Upper lobe of right lung (tissue), 1 donor: ENCODE measurements around the gene DUS2. TPM values are rescaled to one million over a fixed set of nuclear protein-coding genes. Genes with fewer than 3 reads are reported as not detected.

Experiments used
- ATAC-seq: fragments of 200-7000 bp; cut with Tn5 transposase; one replicate; pipeline ENCODE4 v1.9.1; 2020; ENCODE audit warnings: mild to moderate bottlenecking, moderate library complexity
- DNase-seq: peaks from one replicate; pipeline ENCODE4 v3.0.0-alpha.2; 2020
- H3K27ac ChIP-seq: fragments of 200-600 bp; one replicate; pipeline ENCODE4 v1.8.0; 2022
- H3K27me3 ChIP-seq: fragments of 200-600 bp; one replicate; pipeline ENCODE4 v1.8.0; 2022; ENCODE audit warnings: mild to moderate bottlenecking
- H3K36me3 ChIP-seq: fragments of 200-600 bp; one replicate; pipeline ENCODE4 v1.8.0; 2022
- H3K4me1 ChIP-seq: fragments of 200-600 bp; one replicate; pipeline ENCODE4 v1.8.0; 2022
- H3K4me3 ChIP-seq: fragments of 200-600 bp; one replicate; pipeline ENCODE4 v1.8.0; 2022; ENCODE audit warnings: mild to moderate bottlenecking
- H3K9me3 ChIP-seq: fragments of 200-600 bp; one replicate; pipeline ENCODE4 v1.8.0; 2022
- CTCF ChIP-seq: fragments of 200-600 bp; IDR thresholded peaks from one replicate; pipeline ENCODE4 v1.8.0; 2022; ENCODE audit warnings: antibody characterized with exemption
- intact Hi-C: fragments of 100-400 bp; cut with DNase I; formaldehyde crosslinking; loops from one replicate; pipeline ENCODE4 v1.11.0; 2022
- total RNA-seq: library from RNA; stranded (reverse); fragmentation: NEBNext Ultra II Directional; extraction: Animal tissue kit (Norgen Biotek cat#: 25700); gene quantifications from one replicate; pipeline ENCODE4 v1.2.1, GENCODE V29; 2021
- donor health status: DM: no; HTN: yes; CAD: no; lungs with severe emphysema.

The DUS2 gene
- total RNA-seq, 1 donor from 2014 or later, result 11.2 TPM

GRCh38 chr16:68033101-68033500, 10.0 kb downstream of the DUS2 start:
- intact Hi-C loops, result no loop called here
- no peak for TF ChIP-seq CTCF
- no peak overlapping the region for H3K4me3 ChIP-seq
- H3K9me3 ChIP-seq, result no peaks in the 10 kb centered on the region
- no peak for DNase-seq
- ATAC-seq, result no peak
- no peak overlapping the region for H3K27ac ChIP-seq
- no peaks in the 10 kb centered on the region for H3K27me3 ChIP-seq
- H3K36me3 ChIP-seq, result no peaks in the 10 kb centered on the region
- H3K4me1 ChIP-seq, result peaks cover 6% of the 10 kb centered on the region

GRCh38 chr16:68035227-68035626, 12.1 kb downstream of the DUS2 start:
- ATAC-seq, result no peak
- Histone ChIP-seq H3K36me3 (peaks cover 6% of the 10 kb centered on the region), H3K4me1 (peaks cover 10% of the 10 kb centered on the region), H3K27me3 (no peaks in the 10 kb centered on the region), H3K27ac (no peak overlapping the region), H3K9me3 (no peaks in the 10 kb centered on the region), H3K4me3 (no peak overlapping the region)
- no peak for DNase-seq
- TF ChIP-seq CTCF, result no peak
- intact Hi-C loops, result no loop called here

GRCh38 chr16:68037841-68038597, 14.9 kb downstream of the DUS2 start:
- Histone ChIP-seq H3K4me1 (peaks cover 25% of the 10 kb centered on the region), H3K9me3 (no peaks in the 10 kb centered on the region), H3K27ac (no peak overlapping the region), H3K4me3 (no peak overlapping the region), H3K36me3 (peaks cover 6% of the 10 kb centered on the region), H3K27me3 (no peaks in the 10 kb centered on the region)
- no peak for ATAC-seq
- intact Hi-C loops, result no loop called here
- no peak for TF ChIP-seq CTCF
- no peak for DNase-seq

- H3K4me1 ChIP-seq, result peaks cover 25% of the 10 kb centered on the region
- no peaks in the 10 kb centered on the region for H3K9me3 ChIP-seq
- no peaks in the 10 kb centered on the region for H3K27me3 ChIP-seq
- peak overlapping the region; percentile 6 for H3K27ac ChIP-seq
- H3K4me3 ChIP-seq, result no peak overlapping the region
- peak; percentile 92 for DNase-seq
- intact Hi-C loops, result loop anchor here (5.0 to 10.0 kb wide), 2 partner anchors 48 to 156 kb away; partner anchors contain the start of gene NRN1L
- peaks cover 6% of the 10 kb centered on the region for H3K36me3 ChIP-seq
- ATAC-seq, result peak; percentile 99
- TF ChIP-seq CTCF, result peak; percentile 81
Observed at GRCh38 chr16:68040506-68041288, 17.6 kb downstream of the DUS2 start.

GRCh38 chr16:68041783-68042182, 18.7 kb downstream of the DUS2 start:
- peak; percentile 55 for ATAC-seq
- intact Hi-C loops, result loop anchor here (5.0 to 10.0 kb wide), 2 partner anchors 49 to 157 kb away; partner anchors contain the start of gene NRN1L
- H3K4me1 ChIP-seq, result peaks cover 25% of the 10 kb centered on the region
- H3K36me3 ChIP-seq, result peaks cover 6% of the 10 kb centered on the region
- no peak overlapping the region for H3K4me3 ChIP-seq
- no peaks in the 10 kb centered on the region for H3K27me3 ChIP-seq
- no peak for TF ChIP-seq CTCF
- no peak for DNase-seq
- no peak overlapping the region for H3K27ac ChIP-seq
- no peaks in the 10 kb centered on the region for H3K9me3 ChIP-seq
